HG02571 (cell line): ENCODE results near the gene IRF2BP2.
"Not testable (repeated sequence)": the region's sequence is repeated elsewhere in the genome, so short reads cannot be mapped to it uniquely, and the experiment has no call there.

Experiments
- ATAC-seq: cut with Tn5 transposase; IDR thresholded peaks from one replicate; pipeline ENCODE4 v1.9.1; 2021; ENCODE audit warnings: mild to moderate bottlenecking, moderate library complexity; ENCODE audit not compliant: unreplicated experiment

Gene IRF2BP2

GRCh38 chr1:234602334-234603220 lies 7.4 kb downstream of the IRF2BP2 start:
- ATAC-seq = no peak

GRCh38 chr1:234601301-234602017 lies 8.5 kb downstream of the IRF2BP2 start:
- no peak for ATAC-seq

GRCh38 chr1:234600418-234601281 lies 9.3 kb downstream of the IRF2BP2 start:
- no peak for ATAC-seq

GRCh38 chr1:234599617-234600417 lies 10.2 kb downstream of the IRF2BP2 start:
- peak; percentile 72 for ATAC-seq

GRCh38 chr1:234598974-234599616 lies 10.9 kb downstream of the IRF2BP2 start:
- ATAC-seq = no peak

- no peak for ATAC-seq
Measured at GRCh38 chr1:234597894-234598293, 12.1 kb downstream of the IRF2BP2 start.

GRCh38 chr1:234595899-234596298 lies 14.1 kb downstream of the IRF2BP2 start:
- no peak for ATAC-seq

GRCh38 chr1:234594575-234594974 lies 15.4 kb downstream of the IRF2BP2 start:
- ATAC-seq = not testable (repeated sequence)

- no peak for ATAC-seq
Measured at GRCh38 chr1:234593771-234594504, 16.0 kb downstream of the IRF2BP2 start.

- no peak for ATAC-seq
Measured at GRCh38 chr1:234593109-234593508, 16.9 kb downstream of the IRF2BP2 start.

- ATAC-seq = no peak
Measured at GRCh38 chr1:234592240-234592639, 17.7 kb downstream of the IRF2BP2 start.

- no peak for ATAC-seq
Measured at GRCh38 chr1:234591131-234591530, 18.8 kb downstream of the IRF2BP2 start.

GRCh38 chr1:234589854-234590620 lies 19.9 kb downstream of the IRF2BP2 start:
- ATAC-seq = no peak

- ATAC-seq = no peak
Measured at GRCh38 chr1:234589064-234589800, 20.7 kb downstream of the IRF2BP2 start.

GRCh38 chr1:234588386-234588785 lies 21.6 kb downstream of the IRF2BP2 start:
- ATAC-seq = no peak

GRCh38 chr1:234586892-234587485 lies 23.0 kb downstream of the IRF2BP2 start:
- ATAC-seq = no peak

- ATAC-seq = no peak
Measured at GRCh38 chr1:234586304-234586703, 23.7 kb downstream of the IRF2BP2 start.
